ENCODE measurements around the gene TMEM38A.
"Not testable (repeated sequence)": the region's sequence is repeated elsewhere in the genome, so short reads cannot be mapped to it uniquely, and the experiment has no call there.

The TMEM38A gene

DNA sequence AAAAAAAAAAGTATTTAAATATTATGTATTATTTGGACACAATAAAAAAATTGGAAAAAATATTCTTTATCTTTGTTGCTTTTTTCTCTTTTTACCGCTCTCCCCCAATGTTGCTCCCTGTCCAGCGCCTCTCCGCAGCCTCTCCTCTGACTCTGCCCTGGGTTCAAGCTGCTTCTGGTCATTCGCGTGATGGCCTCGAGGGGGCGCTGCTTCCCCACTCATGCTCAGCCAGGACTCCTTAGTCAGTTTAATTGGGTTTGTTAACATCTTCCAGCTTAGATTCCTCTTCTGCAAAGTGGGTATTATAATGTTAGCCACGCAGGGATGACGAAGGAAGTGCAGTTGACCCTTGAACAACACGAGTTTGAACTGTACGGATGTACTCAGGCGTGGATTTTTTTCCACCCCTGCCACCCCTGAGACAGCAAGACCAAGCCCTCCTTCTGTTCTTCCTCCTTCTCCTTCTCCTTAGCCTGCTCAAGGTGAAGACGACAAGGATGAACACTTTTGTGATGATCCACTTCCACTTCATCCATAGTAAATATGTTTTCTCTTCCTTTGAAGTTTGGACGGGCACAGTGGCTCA, 53.9 kb downstream of the TMEM38A start:
- ATAC-seq (ENCODE audit: low read depth) (no peak), DNase-seq (ENCODE audit: low spot score) (no peak)
- Histone ChIP-seq H3K36me3 (ENCODE audit: low read depth) (no peaks in the 10 kb centered on the region), H3K4me3 (ENCODE audit: severe bottlenecking) (no peak overlapping the region), H3K4me1 (ENCODE audit: insufficient read depth, poor library complexity, severe bottlenecking) (peaks cover 16% of the 10 kb centered on the region), H3K27me3 (ENCODE audit: insufficient read depth, poor library complexity, severe bottlenecking) (no peaks in the 10 kb centered on the region), H3K27ac (ENCODE audit: poor library complexity, severe bottlenecking) (no peak overlapping the region), H3K9me3 (ENCODE audit: severe bottlenecking) (no peaks in the 10 kb centered on the region)
- TF ChIP-seq, protein P1, sequence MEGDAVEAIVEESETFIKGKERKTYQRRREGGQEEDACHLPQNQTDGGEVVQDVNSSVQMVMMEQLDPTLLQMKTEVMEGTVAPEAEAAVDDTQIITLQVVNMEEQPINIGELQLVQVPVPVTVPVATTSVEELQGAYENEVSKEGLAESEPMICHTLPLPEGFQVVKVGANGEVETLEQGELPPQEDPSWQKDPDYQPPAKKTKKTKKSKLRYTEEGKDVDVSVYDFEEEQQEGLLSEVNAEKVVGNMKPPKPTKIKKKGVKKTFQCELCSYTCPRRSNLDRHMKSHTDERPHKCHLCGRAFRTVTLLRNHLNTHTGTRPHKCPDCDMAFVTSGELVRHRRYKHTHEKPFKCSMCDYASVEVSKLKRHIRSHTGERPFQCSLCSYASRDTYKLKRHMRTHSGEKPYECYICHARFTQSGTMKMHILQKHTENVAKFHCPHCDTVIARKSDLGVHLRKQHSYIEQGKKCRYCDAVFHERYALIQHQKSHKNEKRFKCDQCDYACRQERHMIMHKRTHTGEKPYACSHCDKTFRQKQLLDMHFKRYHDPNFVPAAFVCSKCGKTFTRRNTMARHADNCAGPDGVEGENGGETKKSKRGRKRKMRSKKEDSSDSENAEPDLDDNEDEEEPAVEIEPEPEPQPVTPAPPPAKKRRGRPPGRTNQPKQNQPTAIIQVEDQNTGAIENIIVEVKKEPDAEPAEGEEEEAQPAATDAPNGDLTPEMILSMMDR (IDR thresholded peaks at IDR 0.05; ENCODE audit: poor library complexity, severe bottlenecking) = peak; percentile 93

DNA sequence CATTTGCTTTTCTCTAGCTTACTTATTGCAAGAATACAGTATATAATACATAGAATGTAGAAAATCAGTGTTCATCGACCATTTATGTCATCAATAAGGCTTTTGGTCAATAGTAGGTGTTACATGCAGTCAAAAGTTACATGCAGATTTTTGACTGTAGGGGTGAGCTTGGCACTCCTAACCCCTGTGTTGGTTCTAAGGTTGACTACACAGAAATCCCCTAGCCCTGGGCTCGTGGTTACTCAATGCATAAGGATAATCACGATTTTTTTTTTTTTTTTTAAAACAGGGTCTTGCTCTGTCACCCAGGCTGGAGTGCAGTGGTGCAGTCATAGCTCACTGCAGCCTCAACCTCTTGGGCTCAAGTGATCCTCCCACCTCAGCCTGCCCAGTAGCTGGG, 54.7 kb downstream of the TMEM38A start:
- H3K27me3 ChIP-seq (ENCODE audit: insufficient read depth, poor library complexity, severe bottlenecking) = no peaks in the 10 kb centered on the region
- H3K9me3 ChIP-seq (ENCODE audit: severe bottlenecking) = no peaks in the 10 kb centered on the region
- no peak overlapping the region for H3K27ac ChIP-seq (ENCODE audit: poor library complexity, severe bottlenecking)
- TF ChIP-seq, protein P1 (IDR thresholded peaks at IDR 0.05; ENCODE audit: poor library complexity, severe bottlenecking) = no peak
- no peak overlapping the region for H3K4me3 ChIP-seq (ENCODE audit: severe bottlenecking)
- DNase-seq (ENCODE audit: low spot score) (no peak), ATAC-seq (ENCODE audit: low read depth) (no peak)
- peaks cover 19% of the 10 kb centered on the region for H3K4me1 ChIP-seq (ENCODE audit: insufficient read depth, poor library complexity, severe bottlenecking)
- no peaks in the 10 kb centered on the region for H3K36me3 ChIP-seq (ENCODE audit: low read depth)

DNA sequence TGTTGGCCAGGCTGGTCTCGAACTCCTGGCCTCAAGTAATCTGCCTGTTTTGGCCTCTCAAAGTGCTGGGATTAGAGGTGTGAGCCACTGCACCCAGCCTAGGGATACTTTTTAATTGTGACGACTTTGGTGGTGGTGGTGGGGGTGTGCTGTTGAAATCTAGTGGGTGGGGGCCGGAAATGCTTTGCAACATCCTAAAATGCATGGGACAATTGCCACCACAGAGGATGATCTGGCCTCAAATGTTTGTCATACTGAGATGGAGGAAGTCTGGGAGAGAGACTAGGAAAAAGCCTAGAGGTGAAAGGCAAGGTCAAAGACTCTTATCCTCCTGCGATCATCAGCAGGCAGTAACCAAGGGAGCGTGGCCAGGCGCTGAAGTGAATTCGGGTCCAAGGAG, 60.1 kb downstream of the TMEM38A start:
- Histone ChIP-seq H3K36me3 (ENCODE audit: low read depth) (no peaks in the 10 kb centered on the region), H3K27me3 (ENCODE audit: insufficient read depth, poor library complexity, severe bottlenecking) (no peaks in the 10 kb centered on the region), H3K4me3 (ENCODE audit: severe bottlenecking) (no peak overlapping the region), H3K4me1 (ENCODE audit: insufficient read depth, poor library complexity, severe bottlenecking) (peaks cover 19% of the 10 kb centered on the region), H3K27ac (ENCODE audit: poor library complexity, severe bottlenecking) (peak overlapping the region; percentile 99), H3K9me3 (ENCODE audit: severe bottlenecking) (peaks cover 2% of the 10 kb centered on the region)
- no peak for ATAC-seq (ENCODE audit: low read depth)
- no peak for DNase-seq (ENCODE audit: low spot score)
- TF ChIP-seq, protein P1 (IDR thresholded peaks at IDR 0.05; ENCODE audit: poor library complexity, severe bottlenecking) = no peak

DNA sequence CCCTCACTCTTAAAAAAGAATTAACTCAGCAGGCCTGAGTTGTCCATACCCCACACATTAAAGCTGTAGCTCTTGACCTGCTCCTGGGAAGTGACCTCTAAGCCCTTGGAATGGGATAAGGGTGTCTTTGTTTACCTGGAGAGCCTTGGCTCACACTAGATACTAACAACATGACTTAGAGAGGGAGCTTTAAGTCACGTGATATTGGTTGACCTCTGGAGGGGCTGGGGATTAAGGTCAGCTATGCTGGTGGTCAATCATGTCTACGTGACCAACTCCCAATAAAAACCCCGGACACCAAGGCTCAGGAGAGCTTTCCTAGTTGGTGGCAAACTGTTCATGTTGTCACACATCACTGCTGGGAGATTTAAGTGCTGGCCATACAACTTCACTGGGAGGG, 61.7 kb downstream of the TMEM38A start:
- Histone ChIP-seq H3K9me3 (ENCODE audit: severe bottlenecking) (peaks cover 2% of the 10 kb centered on the region), H3K36me3 (ENCODE audit: low read depth) (no peaks in the 10 kb centered on the region), H3K4me3 (ENCODE audit: severe bottlenecking) (no peak overlapping the region), H3K27ac (ENCODE audit: poor library complexity, severe bottlenecking) (no peak overlapping the region), H3K27me3 (ENCODE audit: insufficient read depth, poor library complexity, severe bottlenecking) (no peaks in the 10 kb centered on the region), H3K4me1 (ENCODE audit: insufficient read depth, poor library complexity, severe bottlenecking) (peaks cover 19% of the 10 kb centered on the region)
- TF ChIP-seq, protein P1 (IDR thresholded peaks at IDR 0.05; ENCODE audit: poor library complexity, severe bottlenecking) = no peak
- no peak for ATAC-seq (ENCODE audit: low read depth)
- DNase-seq (ENCODE audit: low spot score) = no peak

DNA sequence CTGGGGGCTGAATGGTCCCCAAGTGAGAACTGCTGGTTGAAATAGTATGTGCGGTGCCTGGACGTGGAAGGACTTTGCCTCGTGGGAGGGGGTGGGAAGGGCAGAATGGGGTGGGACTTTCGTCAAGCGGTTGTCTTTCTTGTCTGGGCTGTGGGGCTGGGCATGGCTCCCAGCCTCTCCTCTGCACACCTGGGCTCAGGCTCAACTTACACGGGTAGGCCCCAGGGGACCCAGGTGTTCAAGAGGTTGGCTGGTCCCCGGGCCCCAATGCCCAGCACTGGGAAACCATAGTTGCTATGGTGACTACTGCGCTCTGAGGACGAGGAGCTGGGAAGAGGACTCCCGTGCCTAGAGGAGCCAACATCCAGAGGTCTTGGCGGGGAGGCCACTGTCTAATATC, 66.0 kb downstream of the TMEM38A start:
- Histone ChIP-seq H3K4me3 (ENCODE audit: severe bottlenecking) (no peak overlapping the region), H3K9me3 (ENCODE audit: severe bottlenecking) (peaks cover 2% of the 10 kb centered on the region), H3K36me3 (ENCODE audit: low read depth) (no peaks in the 10 kb centered on the region), H3K27me3 (ENCODE audit: insufficient read depth, poor library complexity, severe bottlenecking) (no peaks in the 10 kb centered on the region), H3K4me1 (ENCODE audit: insufficient read depth, poor library complexity, severe bottlenecking) (no peaks in the 10 kb centered on the region), H3K27ac (ENCODE audit: poor library complexity, severe bottlenecking) (no peak overlapping the region)
- ATAC-seq (ENCODE audit: low read depth) (no peak), DNase-seq (ENCODE audit: low spot score) (no peak)
- TF ChIP-seq, protein P1 (IDR thresholded peaks at IDR 0.05; ENCODE audit: poor library complexity, severe bottlenecking) = no peak

DNA sequence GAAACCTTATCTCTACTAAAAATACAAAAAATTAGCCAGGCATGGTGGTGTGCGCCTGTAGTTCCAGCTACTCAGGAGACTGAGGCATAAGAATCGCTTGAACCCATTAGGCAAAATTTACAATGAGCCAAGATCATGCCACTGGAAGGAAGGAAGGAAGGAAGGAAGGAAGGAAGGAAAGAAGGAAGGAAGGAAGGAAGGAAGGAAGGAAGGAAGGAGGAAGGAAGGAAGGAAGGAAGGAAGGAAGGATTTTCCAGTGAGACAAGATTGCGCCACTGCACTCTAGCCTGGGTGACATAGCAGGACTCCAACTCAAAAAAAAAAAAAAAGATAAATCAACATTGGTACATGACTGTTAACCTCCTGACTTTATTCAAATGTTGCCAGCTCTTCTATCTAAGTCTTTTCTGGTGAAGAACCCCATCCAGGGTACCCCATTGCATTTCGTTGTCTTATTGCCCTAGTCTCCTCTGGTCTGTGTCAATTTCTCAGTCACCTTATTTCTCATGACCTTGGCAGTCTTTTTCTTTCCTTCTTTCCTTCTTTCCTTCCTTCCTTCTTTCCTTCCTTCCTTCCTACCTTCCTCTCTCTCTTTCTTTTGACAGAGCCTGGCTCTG, 74.8 kb downstream of the TMEM38A start:
- H3K4me3 ChIP-seq (ENCODE audit: severe bottlenecking); H3K27me3 ChIP-seq (ENCODE audit: insufficient read depth, poor library complexity, severe bottlenecking); H3K9me3 ChIP-seq (ENCODE audit: severe bottlenecking); DNase-seq (ENCODE audit: low spot score); H3K27ac ChIP-seq (ENCODE audit: poor library complexity, severe bottlenecking); ATAC-seq (ENCODE audit: low read depth); H3K36me3 ChIP-seq (ENCODE audit: low read depth): not testable (repeated sequence)
- H3K4me1 ChIP-seq (ENCODE audit: insufficient read depth, poor library complexity, severe bottlenecking) = peaks cover 12% of the 10 kb centered on the region
